Measurements from ENCODE around the gene YWHAQ.

The YWHAQ gene

GRCh38 chr2:9654452-9655100 lies 23.8 kb upstream of the YWHAQ start:
- DNase-seq = no peak

DNA sequence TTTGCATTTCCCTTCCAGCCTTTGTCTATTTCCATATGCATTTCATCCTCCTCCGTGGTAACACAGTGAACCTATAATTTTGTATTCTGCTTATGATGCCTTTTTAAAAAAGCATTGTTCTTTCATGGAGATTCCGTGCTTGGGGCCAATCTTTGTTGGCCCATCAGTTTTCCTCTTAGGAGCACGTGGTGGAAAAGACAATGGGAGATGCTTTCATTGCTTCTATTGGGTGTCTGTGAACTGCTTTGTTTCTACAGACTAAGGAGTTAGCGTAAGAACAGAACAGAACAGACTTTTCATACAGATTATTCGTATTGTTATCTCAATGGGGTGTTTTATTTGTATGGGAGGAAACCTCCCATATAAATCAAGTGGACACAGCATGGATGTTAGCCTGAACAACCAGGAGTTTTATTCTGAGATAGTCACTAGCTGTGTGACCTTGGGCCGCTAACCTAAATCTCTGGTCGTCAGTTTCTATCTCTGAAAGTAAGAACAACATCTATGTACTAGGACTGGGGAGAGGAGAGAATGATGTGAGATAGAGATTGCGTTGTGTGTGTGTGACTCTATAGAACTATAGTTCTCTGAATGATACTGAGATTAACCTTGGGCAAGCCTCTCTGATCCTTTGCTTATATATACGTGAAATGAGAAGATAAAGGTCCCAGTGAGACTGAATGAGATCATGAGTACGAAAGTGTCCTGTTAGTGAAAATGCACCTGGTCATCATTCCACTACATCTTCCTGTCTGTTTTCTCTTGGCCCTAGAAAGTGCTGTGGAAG lies 22.9 kb upstream of the YWHAQ start:
- DNase-seq = no peak

DNA sequence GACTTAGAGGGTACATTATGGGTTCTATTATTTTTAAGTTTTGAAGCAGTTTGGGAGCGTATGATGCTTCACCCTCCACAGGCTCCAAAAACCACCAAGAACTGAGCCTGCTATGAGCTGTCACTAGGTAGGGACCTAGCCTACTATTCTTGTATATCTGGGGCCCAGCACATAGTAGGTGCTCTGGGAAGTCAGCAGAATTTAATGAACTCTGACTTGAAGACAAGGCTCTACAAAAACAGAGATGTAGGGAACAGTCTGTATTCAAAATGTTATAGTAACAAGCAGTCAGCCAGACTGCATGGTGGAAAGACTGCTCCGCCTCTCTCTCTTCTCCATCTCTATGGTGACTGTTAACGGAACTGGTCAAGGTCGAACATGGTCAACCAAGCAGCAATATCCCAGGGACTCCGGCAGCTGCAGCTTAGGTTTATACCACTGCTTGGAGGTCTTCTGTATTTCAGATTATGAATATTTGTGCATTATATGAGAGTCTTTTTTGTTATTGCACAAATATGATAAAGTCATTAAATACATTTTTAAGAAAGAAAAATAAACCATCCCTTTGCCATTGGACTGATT lies 22.2 kb upstream of the YWHAQ start:
- no peak for DNase-seq

GRCh38 chr2:9652267-9652666 lies 21.5 kb upstream of the YWHAQ start:
- no peak for DNase-seq

GRCh38 chr2:9650119-9650821 lies 19.5 kb upstream of the YWHAQ start:
- DNase-seq = no peak

DNA sequence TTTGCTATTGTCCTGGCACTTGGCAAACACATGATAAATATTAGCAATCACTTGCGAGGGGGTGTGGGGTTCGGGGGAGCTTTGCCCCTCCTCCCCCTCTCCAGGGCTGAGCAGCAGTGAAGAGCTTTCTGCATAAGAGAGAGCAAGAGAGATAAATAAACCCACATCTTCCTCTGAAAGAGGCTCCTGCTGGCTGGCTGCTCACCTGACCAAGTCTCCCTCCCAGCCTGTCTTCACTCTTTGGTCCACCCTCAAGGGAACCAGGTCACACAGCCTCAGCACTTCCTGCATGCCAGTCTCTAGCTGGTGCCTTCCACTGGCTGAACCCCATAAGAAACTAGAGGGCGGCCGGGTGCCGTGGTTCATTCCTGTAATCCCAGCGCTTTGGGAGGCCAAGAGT lies 18.5 kb upstream of the YWHAQ start:
- no peak for DNase-seq

DNA sequence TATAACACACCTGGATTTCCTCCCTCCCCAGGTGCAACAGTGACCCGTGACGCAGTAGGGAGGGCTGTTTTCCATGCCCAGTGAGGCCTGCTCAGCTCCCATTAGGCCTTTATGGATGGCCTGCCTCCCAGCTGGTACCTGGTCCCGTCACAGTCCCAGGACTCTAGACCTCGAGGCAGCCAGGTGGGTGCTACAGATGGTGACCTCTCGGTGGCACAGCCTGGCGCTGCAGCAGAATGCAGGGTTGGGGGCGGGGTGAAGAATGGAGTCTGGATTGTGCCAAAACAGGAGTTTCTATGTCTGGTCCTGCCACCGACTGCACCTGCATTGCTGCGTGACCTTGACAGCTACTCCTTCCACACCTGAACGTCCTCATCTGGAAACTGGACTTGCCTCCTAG lies 18.0 kb upstream of the YWHAQ start:
- DNase-seq = no peak

DNA sequence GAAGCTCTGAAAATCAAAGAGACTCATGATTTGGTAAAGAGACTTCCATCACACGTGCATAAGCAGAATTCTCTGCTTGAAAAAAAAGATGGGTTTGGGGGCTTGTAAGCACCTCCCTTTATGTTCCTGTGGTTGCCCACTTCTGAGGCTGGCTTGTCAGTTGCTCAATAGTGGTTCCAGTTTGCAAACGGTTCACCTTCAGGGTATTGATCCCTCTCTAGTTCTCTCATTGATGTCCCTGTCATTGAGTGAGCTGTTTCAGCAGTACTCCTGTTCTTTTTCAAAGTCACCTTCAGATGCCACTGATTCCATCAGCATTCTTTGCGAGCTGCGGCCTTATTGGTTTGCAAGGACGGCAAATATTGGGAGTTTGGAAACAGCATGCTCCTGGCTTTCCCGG lies 17.1 kb upstream of the YWHAQ start:
- no peak for DNase-seq

DNA sequence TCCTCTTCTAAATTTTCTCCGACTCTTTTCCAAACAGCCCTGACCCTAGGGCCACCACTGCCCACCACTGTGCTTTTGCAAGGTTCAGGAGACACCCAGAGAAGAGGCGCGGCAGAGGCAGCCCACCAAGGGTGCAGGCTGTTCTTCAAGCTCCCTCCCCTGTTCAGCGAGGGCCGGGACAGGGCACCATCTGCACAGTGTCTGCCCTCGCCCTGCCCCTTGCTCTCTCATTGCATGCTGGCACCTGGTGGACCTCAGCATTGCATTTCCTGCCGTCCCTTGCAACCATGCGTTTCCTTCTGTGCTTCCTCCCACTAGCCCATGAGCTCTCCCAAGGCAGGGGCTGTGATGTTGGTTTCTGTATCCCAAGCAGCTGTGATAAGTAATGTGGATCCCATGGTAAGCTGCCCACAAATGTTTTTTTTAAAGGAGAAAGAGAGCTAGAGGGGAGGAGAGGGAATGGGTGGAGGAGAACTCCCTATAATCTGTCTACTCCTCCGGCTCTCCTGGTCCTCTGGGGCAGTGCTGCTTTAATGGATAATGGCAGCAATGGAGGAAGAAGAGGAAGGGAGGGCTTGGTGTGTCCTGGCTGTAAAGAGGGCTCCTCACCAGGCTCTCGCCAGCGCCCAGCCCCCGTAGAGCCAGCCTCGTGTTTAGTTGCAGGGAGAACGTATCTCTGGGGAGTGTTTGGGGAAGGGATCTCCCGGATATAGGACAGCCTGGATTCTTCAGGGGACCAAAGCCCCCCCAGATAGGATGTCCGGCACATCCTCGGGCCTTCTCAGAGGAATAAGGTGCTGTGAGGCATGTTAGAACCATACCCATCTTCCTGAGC lies 15.6 kb upstream of the YWHAQ start:
- no peak for DNase-seq

DNA sequence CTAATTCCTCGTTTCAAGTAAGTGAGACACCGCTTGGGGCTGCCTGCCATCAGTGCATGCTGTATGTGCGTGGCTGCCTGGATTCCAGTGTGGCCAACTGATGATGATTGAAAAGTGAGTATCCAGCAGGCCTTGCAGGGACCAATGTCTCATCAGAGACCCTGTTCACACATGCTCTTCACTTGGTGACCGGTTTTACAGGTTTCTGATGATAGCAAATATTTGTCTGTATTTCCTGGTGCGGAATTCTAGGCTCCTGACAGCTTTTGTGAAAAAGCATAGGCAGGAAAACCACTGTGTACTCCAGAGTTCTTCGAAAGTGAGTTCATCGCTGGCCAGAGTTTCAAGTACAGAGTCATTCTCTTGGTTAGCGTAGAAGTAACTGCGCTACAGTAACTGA lies 13.8 kb upstream of the YWHAQ start:
- no peak for DNase-seq

DNA sequence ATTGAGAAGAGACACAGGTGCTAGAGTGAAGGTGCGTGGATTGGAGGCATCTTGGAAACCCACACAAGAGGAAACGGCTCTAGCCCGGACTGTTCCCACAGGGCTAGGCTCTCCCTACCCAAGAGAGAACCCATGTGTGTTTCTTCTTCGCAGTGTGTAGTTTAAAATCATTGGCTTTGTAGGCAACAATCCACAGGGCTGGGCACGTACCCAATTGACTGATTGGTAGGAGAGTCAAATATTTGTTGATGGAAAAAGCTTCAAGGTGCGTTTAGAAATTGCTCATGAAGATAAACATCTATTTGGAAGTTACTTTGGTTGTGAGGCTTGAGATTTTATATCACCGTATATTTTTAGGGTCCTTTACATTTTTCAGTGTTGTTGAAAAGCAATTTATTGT lies 13.2 kb upstream of the YWHAQ start:
- no peak for DNase-seq

DNA sequence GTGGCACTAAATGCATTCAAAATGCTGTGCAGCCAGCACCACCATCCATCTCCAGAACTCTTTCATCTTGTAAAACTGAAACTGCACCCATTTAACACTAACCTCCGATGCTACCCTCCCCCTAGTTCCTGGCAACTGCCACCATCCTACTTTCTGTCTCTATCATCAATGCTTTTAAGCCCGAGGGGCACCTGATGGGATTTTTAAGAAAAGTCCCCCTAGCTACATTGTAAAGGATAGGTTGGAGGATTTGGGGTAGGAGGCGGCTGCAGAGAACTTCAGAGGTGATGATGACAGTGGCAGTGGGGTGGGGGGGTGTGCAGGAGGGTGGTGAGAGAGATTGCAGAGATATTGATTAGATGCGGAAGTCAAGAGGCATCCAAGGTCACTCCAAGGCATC lies 10.8 kb upstream of the YWHAQ start:
- DNase-seq = no peak

DNA sequence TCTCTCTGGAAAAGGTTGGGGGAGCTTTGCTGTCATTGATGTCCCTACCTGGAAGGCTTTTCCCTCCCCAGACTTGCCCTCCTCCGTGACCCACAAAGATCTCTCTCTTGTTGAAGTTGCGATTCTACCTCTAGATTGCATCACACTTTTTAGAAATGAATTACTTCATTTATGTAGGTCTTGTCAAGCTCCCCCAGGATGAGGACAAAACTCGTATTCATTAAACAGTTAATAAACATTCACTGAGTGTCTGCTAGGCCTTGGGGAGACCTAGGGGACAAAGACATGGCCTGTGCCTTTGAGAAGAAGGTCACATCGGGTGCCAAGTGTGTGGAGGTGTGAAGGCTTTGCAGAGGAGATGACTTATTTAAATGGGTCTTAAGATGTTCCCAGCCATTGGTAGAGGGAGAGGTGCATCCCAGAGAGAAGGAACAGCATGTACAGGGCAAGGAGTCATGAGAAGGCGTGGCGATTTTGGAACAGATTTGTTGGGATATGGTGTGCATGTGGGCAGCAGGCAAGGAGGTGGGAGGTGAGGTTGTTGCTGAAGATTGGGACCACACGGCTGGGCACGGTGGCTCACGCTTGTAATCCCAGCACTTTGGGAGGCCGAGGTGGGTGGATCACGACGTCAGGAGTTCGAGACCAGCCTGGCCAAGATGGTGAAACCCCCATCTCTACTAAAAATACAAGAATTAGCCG lies 9.8 kb upstream of the YWHAQ start:
- DNase-seq = no peak

GRCh38 chr2:9639740-9640343 lies 9.0 kb upstream of the YWHAQ start:
- DNase-seq = no peak

GRCh38 chr2:9639000-9639602 lies 8.3 kb upstream of the YWHAQ start:
- no peak for DNase-seq

DNA sequence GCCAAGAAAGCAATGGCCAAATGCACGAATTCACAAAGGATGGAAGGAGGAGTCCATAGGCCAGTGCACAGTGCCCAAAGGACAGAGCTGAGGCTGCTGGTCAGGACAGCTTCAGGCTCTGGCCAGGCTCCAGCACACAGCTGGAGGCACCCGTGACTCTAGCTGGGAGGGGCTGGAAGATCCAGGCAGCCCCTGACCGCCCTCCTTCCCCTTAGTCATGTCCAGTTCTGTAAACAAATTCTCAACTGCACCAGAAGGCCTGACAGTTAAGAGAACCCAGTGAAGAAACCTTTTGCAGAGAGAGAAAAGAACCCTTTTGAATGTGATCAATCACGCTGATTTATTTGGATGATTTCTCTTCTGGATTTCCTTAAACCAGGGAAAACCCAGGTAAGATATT lies 7.7 kb upstream of the YWHAQ start:
- no peak for DNase-seq

GRCh38 chr2:9637330-9637729 lies 6.5 kb upstream of the YWHAQ start:
- no peak for DNase-seq

DNA sequence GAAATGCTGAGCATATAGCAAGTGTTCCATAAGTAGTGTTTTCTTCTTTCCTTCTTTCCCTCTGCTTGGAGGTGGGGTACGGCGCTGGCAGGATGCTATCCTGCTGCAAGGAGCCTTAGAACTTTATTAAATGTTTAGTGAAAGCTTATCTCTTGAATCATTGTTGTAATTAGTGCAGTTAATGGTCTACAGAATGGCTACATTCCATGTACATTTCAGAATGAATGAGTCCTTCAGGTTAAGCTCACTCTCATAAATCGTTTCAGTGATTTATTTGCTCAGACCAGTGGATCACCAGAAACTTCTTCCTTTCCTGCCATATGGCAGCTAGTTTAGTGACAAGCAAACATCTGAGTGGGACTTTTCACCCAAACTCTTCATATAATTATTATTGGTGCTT lies 3.3 kb upstream of the YWHAQ start:
- no peak for DNase-seq

- DNase-seq = peak; percentile 63
These were observed 1.3 kb upstream of the YWHAQ start for GRCh38 chr2:9631878-9632700.

- DNase-seq = no peak
These were observed 689 bp upstream of the YWHAQ start for GRCh38 chr2:9631553-9631819.

All from right forelimb (tissue), 1 donor.